Choroid plexus epithelial cell (primary cell): Measurements from ENCODE around the gene COG1.

ENCODE experiments used
- DNase-seq: peaks from one replicate; pipeline ENCODE4 v3.0.0-alpha.2; 2010; ENCODE audit warnings: low read depth
- H3K4me3 ChIP-seq: 2 replicates; pipeline ENCODE4 v1.5.1; 2011; ENCODE audit warnings: low read depth, mild to moderate bottlenecking, control low read depth, low read length, moderate library complexity
- TF ChIP-seq, protein P1 (sequence below): conservative IDR thresholded peaks from 2 replicates; pipeline ENCODE4 v1.5.1; 2011; ENCODE audit warnings: low read depth, mild to moderate bottlenecking, control low read depth, inconsistent platforms, low read length, moderate library complexity

Gene COG1

GRCh38 chr17:73194514-73195222 lies 1.8 kb downstream of the COG1 start:
- TF ChIP-seq, protein P1, sequence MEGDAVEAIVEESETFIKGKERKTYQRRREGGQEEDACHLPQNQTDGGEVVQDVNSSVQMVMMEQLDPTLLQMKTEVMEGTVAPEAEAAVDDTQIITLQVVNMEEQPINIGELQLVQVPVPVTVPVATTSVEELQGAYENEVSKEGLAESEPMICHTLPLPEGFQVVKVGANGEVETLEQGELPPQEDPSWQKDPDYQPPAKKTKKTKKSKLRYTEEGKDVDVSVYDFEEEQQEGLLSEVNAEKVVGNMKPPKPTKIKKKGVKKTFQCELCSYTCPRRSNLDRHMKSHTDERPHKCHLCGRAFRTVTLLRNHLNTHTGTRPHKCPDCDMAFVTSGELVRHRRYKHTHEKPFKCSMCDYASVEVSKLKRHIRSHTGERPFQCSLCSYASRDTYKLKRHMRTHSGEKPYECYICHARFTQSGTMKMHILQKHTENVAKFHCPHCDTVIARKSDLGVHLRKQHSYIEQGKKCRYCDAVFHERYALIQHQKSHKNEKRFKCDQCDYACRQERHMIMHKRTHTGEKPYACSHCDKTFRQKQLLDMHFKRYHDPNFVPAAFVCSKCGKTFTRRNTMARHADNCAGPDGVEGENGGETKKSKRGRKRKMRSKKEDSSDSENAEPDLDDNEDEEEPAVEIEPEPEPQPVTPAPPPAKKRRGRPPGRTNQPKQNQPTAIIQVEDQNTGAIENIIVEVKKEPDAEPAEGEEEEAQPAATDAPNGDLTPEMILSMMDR: no peak
- no peak overlapping the region for H3K4me3 ChIP-seq
- DNase-seq: peak; percentile 63

- peak; percentile 63 for DNase-seq
- no peak overlapping the region for H3K4me3 ChIP-seq
- TF ChIP-seq, protein P1: peak; percentile 69
These were observed 3.6 kb downstream of the COG1 start for GRCh38 chr17:73196500-73196899.

- H3K4me3 ChIP-seq: no peak overlapping the region
- DNase-seq: no peak
- TF ChIP-seq, protein P1: no peak
These were observed 4.3 kb downstream of the COG1 start for GRCh38 chr17:73197161-73197560.

DNA sequence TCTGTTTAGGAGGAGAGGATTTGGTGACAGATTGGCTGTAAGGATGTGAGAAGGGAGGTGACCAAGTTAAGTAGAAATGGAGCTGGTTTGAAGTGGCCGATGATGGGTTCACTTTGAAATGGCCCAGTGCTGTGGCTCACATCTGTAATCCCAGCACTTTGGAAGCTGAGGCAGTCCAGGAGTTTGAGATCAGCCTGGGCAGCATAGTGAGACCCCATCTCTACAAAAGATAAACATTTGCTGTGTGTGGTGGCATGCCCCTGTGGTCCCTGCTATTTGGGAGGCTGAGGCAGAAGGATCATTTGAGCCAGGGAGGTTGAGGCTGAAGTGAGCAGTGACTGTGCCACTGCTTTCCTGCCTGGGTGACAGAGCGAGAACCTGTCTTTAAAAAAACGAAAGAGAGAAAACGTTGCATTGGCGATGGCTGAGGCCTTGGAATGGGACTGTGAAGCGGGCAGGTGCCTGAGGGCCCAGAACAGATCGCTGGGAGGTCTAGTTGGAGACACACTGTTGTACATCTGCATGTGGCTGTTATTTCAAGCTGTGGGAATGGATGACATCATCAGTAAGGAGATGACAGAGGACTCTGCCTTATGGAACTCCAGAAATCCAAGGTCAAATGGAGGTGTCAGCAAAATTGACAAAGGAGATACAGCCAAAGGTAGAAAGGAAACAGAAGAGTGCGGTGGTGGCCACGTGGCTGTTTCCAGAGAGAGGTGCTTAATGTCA lies 5.5 kb downstream of the COG1 start:
- no peak overlapping the region for H3K4me3 ChIP-seq
- TF ChIP-seq, protein P1: no peak
- DNase-seq: no peak

DNA sequence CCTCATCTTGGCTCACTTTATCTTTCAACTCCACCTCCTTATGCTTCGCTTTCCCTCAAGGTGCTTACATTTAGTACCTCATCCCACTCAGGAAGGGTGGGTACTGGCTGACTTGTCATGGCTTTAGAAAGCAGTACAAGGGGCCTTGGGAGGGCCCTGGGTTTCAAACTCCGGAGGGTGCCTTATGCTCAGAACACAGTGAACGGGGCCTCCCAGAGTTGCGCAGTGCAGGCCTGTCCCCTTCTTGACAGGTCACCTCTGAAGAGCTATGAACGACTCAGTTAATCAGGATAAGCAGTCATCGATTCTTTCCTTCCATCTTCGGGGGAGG lies 6.0 kb downstream of the COG1 start:
- H3K4me3 ChIP-seq: no peak overlapping the region
- DNase-seq: no peak
- TF ChIP-seq, protein P1: no peak

DNA sequence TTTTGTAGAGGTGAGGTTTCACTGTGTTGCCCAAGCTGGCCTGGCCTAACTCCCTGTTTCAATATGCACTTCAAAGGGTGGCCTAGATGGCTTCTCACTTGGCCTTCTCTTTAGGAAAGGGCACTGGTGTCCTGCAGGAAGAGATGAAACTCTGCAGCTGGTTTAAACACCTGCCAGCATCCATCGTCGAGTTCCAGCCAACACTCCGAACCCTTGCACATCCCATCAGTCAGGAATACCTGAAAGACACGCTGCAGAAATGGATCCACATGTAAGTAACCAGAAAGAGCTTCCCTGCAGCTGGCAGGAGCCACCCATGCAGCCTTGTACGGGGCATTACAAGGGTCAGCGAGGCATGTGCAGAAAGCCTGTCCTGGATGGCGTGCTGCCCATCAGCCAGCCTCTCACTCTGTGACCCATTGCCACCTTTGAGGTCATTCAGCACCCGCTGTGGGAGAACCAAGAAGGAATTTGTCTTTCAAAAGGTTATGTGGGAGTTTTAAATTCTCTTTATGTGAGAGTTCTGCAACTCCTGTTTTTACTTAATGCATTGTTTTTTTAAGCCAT lies 7.0 kb downstream of the COG1 start:
- no peak for DNase-seq

More for the DNA sequence above, 7.0 kb downstream of the COG1 start:
- H3K4me3 ChIP-seq: no peak overlapping the region
- TF ChIP-seq, protein P1: no peak
